ENCODE measurements around the gene AMBP. TPM values are rescaled to one million over a fixed set of nuclear protein-coding genes. Genes with fewer than 3 reads are reported as not detected.

AMBP gene
- total RNA-seq, 1 experiment from 2014 or later: 0.20 TPM

GRCh38 chr9:114124666-114125475, 46.8 kb upstream of the AMBP start:
- no CpG with 5 or more reads among the region's 13 CpGs for WGBS (ENCODE audit: extremely low coverage, insufficient read length, low lambda C conversion rate)
- H3K4me1 Mint-ChIP-seq: peaks cover 7 to 26% of the 10 kb centered on the region in 2 experiments

More at GRCh38 chr9:114124666-114125475, 46.8 kb upstream of the AMBP start:
- H3K4me1 ChIP-seq (ENCODE audit: insufficient read depth, low read length): no peaks in the 10 kb centered on the region
- H2BK120ac ChIP-seq (ENCODE audit: low read depth, low read length, poor library complexity, severe bottlenecking): no peak overlapping the region
- DNase-seq: no peak
- H2AK5ac ChIP-seq (ENCODE audit: insufficient read length, low read length): no peak overlapping the region
- no peak overlapping the region for H3T11ph ChIP-seq (ENCODE audit: low read length)
- no peaks in the 10 kb centered on the region for H3K9me3 ChIP-seq (ENCODE audit: control insufficient read depth, low read depth, low read length)
- no peak overlapping the region for H2BK12ac ChIP-seq (ENCODE audit: insufficient read length, low read depth, low read length)
- no peak overlapping the region for H4K8ac ChIP-seq (replicated peaks; ENCODE audit: insufficient read length, low read depth, low read length)
- H2BK15ac ChIP-seq (ENCODE audit: low read depth, low read length): no peak overlapping the region
- no peak overlapping the region for H2BK5ac ChIP-seq (ENCODE audit: insufficient read length, low read length)
- H3K9me3 Mint-ChIP-seq: peaks cover 0 to 3% of the 10 kb centered on the region in 2 experiments; a peak in 2 of 5 replicates
- no peak overlapping the region for H3K56ac ChIP-seq (ENCODE audit: insufficient read length, low read depth, low read length)
- H3K27me3 ChIP-seq (ENCODE audit: insufficient read depth, low read length): no peaks in the 10 kb centered on the region; the same call in 1 of the 2 replicates
- no peak overlapping the region for H4K5ac ChIP-seq (ENCODE audit: insufficient read length, low read depth, low read length)
- H2AFZ ChIP-seq (ENCODE audit: low read length): no peak overlapping the region
- H3K23me2 ChIP-seq (ENCODE audit: insufficient read length, low read depth, low read length, poor library complexity, severe bottlenecking): no peaks in the 10 kb centered on the region
- no peaks in the 10 kb centered on the region; a peak in 1 of 7 replicates for H3K36me3 Mint-ChIP-seq (ENCODE audit: insufficient read depth in 1 of 3, low read depth in 3 of 3)
- H3K23ac ChIP-seq (ENCODE audit: insufficient read length, low read depth, low read length): no peak overlapping the region
- H4K91ac ChIP-seq (ENCODE audit: insufficient read length, low read depth, low read length): no peak overlapping the region
- H4K20me1 ChIP-seq (ENCODE audit: control insufficient read depth, insufficient read depth, insufficient read length): no peaks in the 10 kb centered on the region
- no peaks in the 10 kb centered on the region for H3K79me1 ChIP-seq (ENCODE audit: insufficient read depth, low read depth, low read length, poor library complexity, severe bottlenecking)
- no peak overlapping the region for H3K9ac ChIP-seq (ENCODE audit: extremely low read depth, insufficient read length, low read length)
- no peak overlapping the region for H3K4me3 Mint-ChIP-seq
- no peak overlapping the region for H3K27ac ChIP-seq (ENCODE audit: insufficient read length, low read depth, low read length)
- no peak overlapping the region; the same call in 1 of the 2 replicates for H3K14ac ChIP-seq (ENCODE audit: insufficient read depth, low read length)
- no peak overlapping the region; a peak in 1 of 7 replicates for H3K27ac Mint-ChIP-seq
- H2BK20ac ChIP-seq (ENCODE audit: low read depth, low read length, poor library complexity, severe bottlenecking): no peak overlapping the region
- no peak for TF ChIP-seq CTCF (conservative IDR thresholded peaks at IDR 0.05)
- no peaks in the 10 kb centered on the region for H3K79me2 ChIP-seq (ENCODE audit: insufficient read depth, low read length)
- no peak overlapping the region for H3K18ac ChIP-seq (ENCODE audit: insufficient read length, low read depth, low read length)
- H3K4ac ChIP-seq (ENCODE audit: low read depth, low read length): no peak overlapping the region
- H3K27me3 Mint-ChIP-seq (ENCODE audit: low read depth): peaks cover 41% of the 10 kb centered on the region
- no peak overlapping the region for H3K4me2 ChIP-seq (ENCODE audit: insufficient read depth, insufficient read length, low read length)
